Kidney (tissue), 14 donors: ENCODE data around the gene PCBP2. TPM values are rescaled to one million over a fixed set of nuclear protein-coding genes. Genes with fewer than 3 reads are reported as not detected.
A peak's percentile ranks its signal among the peaks of the same experiment; 100 is the strongest.

Source experiments
- DNase-seq, 5 donors: peaks; one replicate each; pipeline ENCODE4 v3.0.0-alpha.2; 2013 to 2020
- FAIRE-seq: peaks from 2 replicates; lab custom pipeline; 2012; peaks lifted over from hg19 to GRCh38; lab: Jason Lieb, UNC
- H3K27ac ChIP-seq, 2 donors: one replicate each; pipeline ENCODE4 v1.7.0; 2013; ENCODE audit warnings: low read depth in 2 of 2, low read length in 2 of 2, inconsistent platforms in 1 of 2
- H3K27me3 ChIP-seq: one replicate; pipeline ENCODE4 v1.7.1; 2013; ENCODE audit warnings: low read length, inconsistent platforms; ENCODE audit not compliant: control insufficient read depth, insufficient read depth
- H3K36me3 ChIP-seq, 3 donors: one replicate each; pipeline versions ENCODE4 v1.7.0 to v1.7.1; 2013; ENCODE audit warnings: low read length in 3 of 3, control low read depth in 1 of 3, inconsistent platforms in 1 of 3; ENCODE audit not compliant: insufficient read depth in 3 of 3, control insufficient read depth in 2 of 3
- H3K4me1 ChIP-seq, 3 donors: one replicate each; pipeline versions ENCODE4 v1.7.0 to v1.7.1; 2013; ENCODE audit warnings: low read length in 3 of 3, inconsistent platforms in 1 of 3, low read depth in 1 of 3; ENCODE audit not compliant: control insufficient read depth in 2 of 3, insufficient read depth in 2 of 3
- H3K4me3 ChIP-seq, 3 donors: one replicate each; pipeline versions ENCODE4 v1.7.0 to v1.8.1; 2013; ENCODE audit warnings: low read length in 3 of 3, control low read depth in 1 of 3, inconsistent platforms in 1 of 3
- H3K9ac ChIP-seq, 3 donors: one replicate each; pipeline versions ENCODE4 v1.7.0 to v1.7.1; 2013; ENCODE audit warnings: low read length in 3 of 3, control low read depth in 1 of 3, inconsistent platforms in 1 of 3
- H3K9me3 ChIP-seq, 3 donors: one replicate each; pipeline versions ENCODE4 v1.7.0 to v1.7.1; 2013; ENCODE audit warnings: low read length in 3 of 3, control low read depth in 1 of 3, inconsistent platforms in 1 of 3; ENCODE audit not compliant: control insufficient read depth in 2 of 3, insufficient read depth in 1 of 3
- intact Hi-C: fragments of 100-400 bp; cut with DNase I; formaldehyde crosslinking; loops from one replicate; pipeline ENCODE4 v1.11.1; 2022
- polyA plus RNA-seq: library from polyadenylated mRNA; stranded (reverse); fragments of 350-450 nt; fragmentation: Illumina TruSeq; extraction: RNeasy Lipid Tissue Mini Kit (QIAGEN cat#74804); gene quantifications from one replicate; pipeline ENCODE4 v1.2.3, GENCODE V29; 2014; ENCODE audit warnings: low read depth, low replicate concordance; ENCODE audit not compliant: insufficient read depth
- total RNA-seq: library from RNA; stranded (reverse); fragmentation: NEBNext Ultra II Directional; extraction: Animal tissue kit (Norgen Biotek cat#: 25700); gene quantifications from one replicate; pipeline ENCODE4 v1.2.1, GENCODE V29; 2021
- TF ChIP-seq, protein P1 (sequence below): IDR thresholded peaks from 3 replicates; pipeline ENCODE4 v1.5.1; 2012; ENCODE audit warnings: mild to moderate bottlenecking, moderate library complexity, borderline replicate concordance; ENCODE audit not compliant: insufficient read depth; ENCODE audit errors: extremely low read depth
- donor health status: control.
- donor health status: control.
- donor health status: control.
- donor health status: control.
- donor health status: control.
- donor health status: DM: yes; HTN: yes; CAD: no.
- donor health status: Normal renal cell carcinoma (clear cell type).

The PCBP2 gene
- total and polyA plus RNA-seq, 2 donors from 2014 or later: 597 to 732 TPM

DNA sequence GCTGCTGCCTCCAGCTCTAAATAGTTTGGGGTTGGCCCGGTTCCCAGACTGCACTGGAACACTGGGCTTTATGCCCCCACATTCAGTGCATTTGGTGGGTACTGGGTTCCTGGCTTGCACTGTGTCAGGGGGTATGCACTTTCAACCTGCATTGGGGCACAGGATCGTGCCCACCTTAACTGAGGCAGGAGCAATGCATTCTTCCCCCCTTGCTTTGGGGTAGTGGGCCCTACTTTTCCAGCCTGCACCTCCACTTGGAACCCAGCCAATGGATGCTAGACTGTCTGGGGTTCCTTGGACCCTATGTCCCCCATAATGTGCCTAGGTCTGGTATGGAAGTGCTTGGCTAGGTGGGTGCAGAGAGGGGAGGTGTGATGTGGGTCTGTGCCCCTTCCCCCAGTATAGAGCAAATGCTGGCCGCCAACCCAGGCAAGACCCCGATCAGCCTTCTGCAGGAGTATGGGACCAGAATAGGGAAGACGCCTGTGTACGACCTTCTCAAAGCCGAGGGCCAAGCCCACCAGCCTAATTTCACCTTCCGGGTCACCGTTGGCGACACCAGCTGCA, 49.8 kb downstream of the PCBP2 start:
- H3K4me1 ChIP-seq: peaks cover 2 to 27% (median 13%) of the 10 kb centered on the region in 3 donors
- intact Hi-C loops: no loop called here
- no peak for FAIRE-seq
- peak in 1 of 5 donors; percentile 80 for DNase-seq
- no peaks in the 10 kb centered on the region for H3K27me3 ChIP-seq
- peaks cover 0 to 10% (median 7%) of the 10 kb centered on the region in 3 donors for H3K36me3 ChIP-seq
- H3K4me3 ChIP-seq: peak overlapping the region; percentile 78 to 86 (median 82)
- peak overlapping the region; percentile 1 to 89 (median 77) for H3K9ac ChIP-seq
- no peaks in the 10 kb centered on the region for H3K9me3 ChIP-seq
- TF ChIP-seq, protein P1, sequence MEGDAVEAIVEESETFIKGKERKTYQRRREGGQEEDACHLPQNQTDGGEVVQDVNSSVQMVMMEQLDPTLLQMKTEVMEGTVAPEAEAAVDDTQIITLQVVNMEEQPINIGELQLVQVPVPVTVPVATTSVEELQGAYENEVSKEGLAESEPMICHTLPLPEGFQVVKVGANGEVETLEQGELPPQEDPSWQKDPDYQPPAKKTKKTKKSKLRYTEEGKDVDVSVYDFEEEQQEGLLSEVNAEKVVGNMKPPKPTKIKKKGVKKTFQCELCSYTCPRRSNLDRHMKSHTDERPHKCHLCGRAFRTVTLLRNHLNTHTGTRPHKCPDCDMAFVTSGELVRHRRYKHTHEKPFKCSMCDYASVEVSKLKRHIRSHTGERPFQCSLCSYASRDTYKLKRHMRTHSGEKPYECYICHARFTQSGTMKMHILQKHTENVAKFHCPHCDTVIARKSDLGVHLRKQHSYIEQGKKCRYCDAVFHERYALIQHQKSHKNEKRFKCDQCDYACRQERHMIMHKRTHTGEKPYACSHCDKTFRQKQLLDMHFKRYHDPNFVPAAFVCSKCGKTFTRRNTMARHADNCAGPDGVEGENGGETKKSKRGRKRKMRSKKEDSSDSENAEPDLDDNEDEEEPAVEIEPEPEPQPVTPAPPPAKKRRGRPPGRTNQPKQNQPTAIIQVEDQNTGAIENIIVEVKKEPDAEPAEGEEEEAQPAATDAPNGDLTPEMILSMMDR: no peak
- peak overlapping the region; percentile 98 to 100 for H3K27ac ChIP-seq

DNA sequence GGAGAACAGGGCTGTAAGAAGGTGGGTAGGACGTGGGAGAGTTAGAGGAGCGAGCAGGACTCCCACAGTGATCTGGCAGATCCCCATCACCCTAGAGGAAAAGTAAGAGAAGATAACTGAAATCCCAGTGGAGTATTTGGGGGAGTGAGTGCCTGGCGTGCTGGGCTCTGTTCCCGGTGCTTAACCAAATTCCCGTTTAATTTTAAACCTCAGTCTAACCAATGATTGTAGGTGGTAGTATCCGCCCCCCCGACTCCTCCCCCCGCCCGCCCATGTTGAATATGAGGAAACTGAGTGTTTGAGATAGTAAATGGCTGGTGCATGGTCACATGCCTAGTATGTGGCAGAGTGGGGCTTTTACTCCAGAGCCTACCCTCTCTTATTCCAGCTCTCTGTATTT, 50.4 kb downstream of the PCBP2 start:
- peak overlapping the region in 2 of 3 donors; percentile 82 to 86 for H3K4me3 ChIP-seq
- H3K9me3 ChIP-seq: no peaks in the 10 kb centered on the region
- no peaks in the 10 kb centered on the region for H3K27me3 ChIP-seq
- intact Hi-C loops: no loop called here
- DNase-seq (peak in 1 of 5 donors; percentile 46), FAIRE-seq (no peak)
- peaks cover 0 to 10% (median 9%) of the 10 kb centered on the region in 3 donors for H3K36me3 ChIP-seq
- H3K27ac ChIP-seq: peak overlapping the region; percentile 13 to 100
- TF ChIP-seq, protein P1: no peak
- H3K9ac ChIP-seq: peak overlapping the region in 1 of 3 donors; percentile 89
- peaks cover 2 to 26% (median 11%) of the 10 kb centered on the region in 3 donors for H3K4me1 ChIP-seq

DNA sequence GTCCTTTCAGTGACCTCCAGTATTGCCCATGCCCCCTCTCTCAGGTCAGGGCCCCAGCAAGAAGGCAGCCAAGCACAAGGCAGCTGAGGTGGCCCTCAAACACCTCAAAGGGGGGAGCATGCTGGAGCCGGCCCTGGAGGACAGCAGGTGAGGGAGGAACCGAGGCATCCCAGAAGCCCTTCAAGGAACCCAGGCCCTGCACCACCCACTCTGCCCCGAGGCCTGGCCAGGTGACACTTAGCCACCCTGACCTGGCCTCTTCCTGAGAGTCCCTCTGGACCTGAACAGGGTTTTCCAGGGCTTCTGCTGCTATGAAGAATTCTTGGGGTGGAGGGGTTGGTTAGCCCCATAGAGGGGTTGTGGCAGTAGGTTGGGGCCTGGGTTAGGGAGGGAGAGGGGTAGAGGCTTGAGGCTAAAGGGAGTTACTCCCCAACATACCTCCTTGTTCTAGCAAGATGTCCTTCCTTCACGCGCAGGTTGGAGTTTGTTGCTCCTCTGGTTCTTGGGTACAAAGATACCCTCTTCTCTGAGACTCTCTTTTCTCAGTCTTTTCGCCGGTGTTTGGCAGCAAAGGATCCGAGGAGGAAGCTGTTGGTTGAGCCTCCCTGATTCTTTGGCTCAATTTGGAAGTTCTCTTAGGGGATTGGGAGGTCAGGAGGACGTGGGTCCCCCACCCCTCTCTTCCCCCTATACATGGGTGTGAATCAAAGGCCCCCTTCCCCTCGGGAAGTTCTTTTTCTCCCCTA, 51.3 kb downstream of the PCBP2 start:
- FAIRE-seq: no peak

More for the DNA sequence above, 51.3 kb downstream of the PCBP2 start:
- intact Hi-C loops: no loop called here
- Histone ChIP-seq H3K27ac (peak overlapping the region in 1 of 2 donors; percentile 32), H3K4me1 (peaks cover 2 to 26% (median 11%) of the 10 kb centered on the region in 3 donors), H3K27me3 (no peaks in the 10 kb centered on the region), H3K9me3 (no peaks in the 10 kb centered on the region), H3K4me3 (no peak overlapping the region), H3K9ac (no peak overlapping the region), H3K36me3 (peaks cover 0 to 13% (median 9%) of the 10 kb centered on the region in 3 donors)
- DNase-seq: peak in 1 of 5 donors; percentile 79
- TF ChIP-seq, protein P1: no peak
